GM10266 (cell line): Measurements from ENCODE around the gene BCL2L13.
A peak's percentile ranks its signal among the peaks of the same experiment; 100 is the strongest.
"Not testable (repeated sequence)": the region's sequence is repeated elsewhere in the genome, so short reads cannot be mapped to it uniquely, and the experiment has no call there.

ENCODE experiments used
- DNase-seq: peaks from one replicate; pipeline ENCODE4 v3.0.0; 2012; ENCODE audit errors: extremely low spot score
- TF ChIP-seq, protein P1 (sequence below): IDR thresholded peaks from 2 replicates; pipeline ENCODE4 v1.5.1; 2012; ENCODE audit warnings: mild to moderate bottlenecking, low read depth; ENCODE audit not compliant: control insufficient read depth, insufficient read depth; ENCODE audit errors: missing control alignments

The BCL2L13 gene

DNA sequence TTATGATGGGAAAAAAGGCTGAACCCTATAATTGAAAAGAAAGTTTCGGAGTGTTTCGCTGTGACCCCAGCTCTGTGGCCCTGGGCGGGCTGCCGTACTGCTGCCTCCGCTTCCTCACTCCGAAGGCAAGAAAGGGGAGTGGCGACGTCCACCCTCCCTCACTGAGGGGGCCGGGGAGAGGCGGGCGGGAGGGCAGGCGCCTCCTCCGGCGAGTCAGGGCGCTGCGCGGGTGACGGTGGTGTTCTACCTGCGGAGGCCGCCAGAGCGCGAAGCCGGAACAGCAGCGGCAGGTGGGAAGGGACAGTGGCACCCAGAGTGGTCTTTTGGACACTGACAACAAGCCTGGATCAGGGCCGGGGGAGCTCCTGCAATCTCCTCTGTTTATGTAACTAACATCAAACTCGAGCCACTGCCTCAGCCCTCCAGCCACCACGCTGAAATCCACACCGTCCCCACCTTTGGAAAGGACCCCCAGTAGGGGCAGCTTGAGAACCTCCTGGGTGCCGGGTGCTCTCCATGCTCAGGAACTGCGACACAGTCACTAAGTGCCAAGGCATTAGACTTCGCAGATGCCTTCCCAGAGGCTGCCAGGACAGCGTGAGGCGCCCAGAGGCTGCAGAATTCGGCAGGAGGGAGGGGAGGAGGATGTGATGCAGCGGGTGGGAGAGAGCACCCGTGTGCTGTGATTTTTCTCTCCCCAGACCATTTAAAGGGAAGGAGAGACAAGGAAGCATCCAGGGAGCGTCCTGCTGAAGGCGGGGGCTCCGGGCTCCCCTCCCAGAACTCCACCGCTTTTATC lies 110.2 kb downstream of the BCL2L13 start:
- TF ChIP-seq, protein P1, sequence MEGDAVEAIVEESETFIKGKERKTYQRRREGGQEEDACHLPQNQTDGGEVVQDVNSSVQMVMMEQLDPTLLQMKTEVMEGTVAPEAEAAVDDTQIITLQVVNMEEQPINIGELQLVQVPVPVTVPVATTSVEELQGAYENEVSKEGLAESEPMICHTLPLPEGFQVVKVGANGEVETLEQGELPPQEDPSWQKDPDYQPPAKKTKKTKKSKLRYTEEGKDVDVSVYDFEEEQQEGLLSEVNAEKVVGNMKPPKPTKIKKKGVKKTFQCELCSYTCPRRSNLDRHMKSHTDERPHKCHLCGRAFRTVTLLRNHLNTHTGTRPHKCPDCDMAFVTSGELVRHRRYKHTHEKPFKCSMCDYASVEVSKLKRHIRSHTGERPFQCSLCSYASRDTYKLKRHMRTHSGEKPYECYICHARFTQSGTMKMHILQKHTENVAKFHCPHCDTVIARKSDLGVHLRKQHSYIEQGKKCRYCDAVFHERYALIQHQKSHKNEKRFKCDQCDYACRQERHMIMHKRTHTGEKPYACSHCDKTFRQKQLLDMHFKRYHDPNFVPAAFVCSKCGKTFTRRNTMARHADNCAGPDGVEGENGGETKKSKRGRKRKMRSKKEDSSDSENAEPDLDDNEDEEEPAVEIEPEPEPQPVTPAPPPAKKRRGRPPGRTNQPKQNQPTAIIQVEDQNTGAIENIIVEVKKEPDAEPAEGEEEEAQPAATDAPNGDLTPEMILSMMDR = no peak
- no peak for DNase-seq

DNA sequence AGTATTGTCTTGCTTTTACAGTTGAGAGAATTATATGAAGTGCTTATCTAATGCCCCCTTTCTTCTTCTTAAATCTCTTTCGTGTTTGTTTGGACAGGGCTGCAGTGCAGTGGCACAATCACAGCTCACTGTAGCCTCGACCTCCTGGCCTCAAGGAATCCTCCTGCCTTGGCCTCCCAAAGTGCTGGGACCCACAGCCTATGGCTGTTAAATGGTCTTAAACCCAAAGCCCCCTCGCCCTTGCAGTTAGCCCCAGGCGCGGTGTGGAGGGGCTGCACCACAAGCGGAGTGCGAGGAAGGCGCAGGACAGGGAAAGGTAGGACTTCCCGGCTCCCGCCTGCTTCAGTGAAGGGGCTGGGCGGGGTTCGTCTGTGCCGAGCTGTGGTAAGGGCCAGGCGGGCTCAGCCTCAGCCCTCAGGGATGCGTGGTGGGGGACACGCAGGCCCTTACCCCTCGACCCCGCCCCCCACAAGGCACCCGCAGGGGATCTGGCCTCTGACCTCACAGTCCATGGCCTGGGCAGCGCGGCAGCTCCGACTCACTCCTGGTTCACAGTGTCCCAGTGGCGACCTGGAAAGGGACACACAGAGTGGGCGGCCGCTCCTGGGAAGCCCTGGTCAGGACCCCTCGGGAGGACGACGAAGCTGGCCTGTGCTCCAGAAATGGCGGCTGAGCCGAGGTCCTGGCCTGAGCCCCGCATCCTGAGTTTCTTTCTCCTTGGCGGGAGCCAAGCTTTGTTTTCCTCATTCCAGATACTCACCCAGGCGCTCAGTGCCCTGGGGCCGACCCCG lies 111.2 kb downstream of the BCL2L13 start:
- TF ChIP-seq, protein P1 = no peak
- DNase-seq = no peak

DNA sequence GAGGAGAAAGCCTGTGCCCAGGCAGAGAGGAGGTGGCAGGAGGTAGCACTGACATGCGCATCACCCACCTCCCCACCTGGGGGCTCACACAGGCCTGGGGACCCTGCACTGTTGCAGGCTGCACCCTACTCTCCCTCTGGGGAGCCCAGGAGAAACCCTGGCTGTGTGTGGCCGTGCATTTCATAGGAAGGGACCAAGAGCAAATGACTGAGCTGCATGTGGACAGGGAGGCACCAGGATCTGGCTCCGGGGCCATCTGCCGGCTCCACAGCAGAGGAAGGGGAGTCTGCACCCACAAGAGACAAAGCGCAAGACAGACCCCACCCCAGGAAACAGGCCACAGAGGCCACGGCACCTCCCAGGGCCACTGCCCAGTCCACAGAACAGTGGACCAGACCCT lies 113.0 kb downstream of the BCL2L13 start:
- DNase-seq = no peak
- TF ChIP-seq, protein P1 = no peak

DNA sequence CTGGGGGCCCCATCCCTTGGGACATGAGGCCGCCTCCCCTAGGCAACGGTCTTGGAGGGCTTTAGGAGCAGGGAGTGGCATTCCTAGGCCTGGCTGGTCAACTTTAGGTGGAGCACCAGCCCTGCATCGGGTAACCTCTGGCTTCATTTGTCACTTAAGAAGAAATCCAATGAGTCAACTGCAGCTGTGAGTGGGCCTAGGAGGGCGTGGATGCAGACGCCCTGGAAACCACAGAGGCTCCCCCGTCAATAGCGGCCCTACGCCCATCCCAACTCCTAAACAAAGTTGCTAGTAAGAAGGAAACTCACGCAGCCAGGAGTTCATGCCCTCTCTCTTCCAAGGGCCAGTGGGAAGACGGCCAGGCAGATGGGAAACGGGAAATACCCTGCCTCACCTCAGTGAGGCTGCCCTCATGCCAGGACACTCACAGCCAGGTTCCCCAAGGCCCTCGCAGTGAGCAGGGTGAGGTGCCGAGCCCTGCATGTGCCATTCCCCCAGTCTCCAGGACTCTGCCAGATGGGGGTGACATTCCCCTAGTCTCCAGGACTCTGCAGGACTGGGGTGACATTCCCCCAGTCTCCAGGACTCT lies 114.9 kb downstream of the BCL2L13 start:
- DNase-seq = no peak
- TF ChIP-seq, protein P1 = no peak

DNA sequence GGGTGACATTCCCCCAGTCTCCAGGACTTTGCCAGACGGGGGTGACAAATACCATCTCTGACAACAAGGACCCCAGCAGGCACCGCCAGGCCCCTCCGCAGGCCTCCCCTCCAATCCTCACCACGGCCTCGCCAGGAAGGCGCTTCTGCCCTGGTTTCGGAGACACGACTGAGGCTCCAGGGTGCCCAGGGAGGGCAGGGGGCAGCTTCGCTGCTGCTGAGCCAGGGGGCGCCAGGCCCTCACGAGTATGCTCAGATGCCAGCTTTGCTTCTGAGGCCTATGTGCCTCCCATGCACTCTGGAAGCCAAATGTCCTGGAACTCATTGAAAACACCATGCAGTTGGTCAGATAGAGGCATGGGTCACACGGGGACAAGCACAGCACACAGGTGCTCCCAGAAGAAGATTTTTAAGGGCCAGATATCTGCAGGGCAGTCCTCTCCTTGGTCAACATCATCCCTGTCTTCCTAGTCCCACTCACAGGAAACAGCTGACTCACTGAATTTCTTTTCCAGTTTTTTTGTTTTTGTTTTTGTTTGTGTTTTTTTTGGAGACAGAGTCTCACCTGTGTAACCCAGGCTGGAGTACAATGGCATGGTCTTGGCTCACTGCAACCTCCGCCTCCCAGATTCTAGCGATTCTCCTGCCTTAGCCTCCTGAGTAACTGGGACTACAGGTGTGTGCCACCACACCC lies 115.8 kb downstream of the BCL2L13 start:
- DNase-seq = peak; percentile 32
- TF ChIP-seq, protein P1 = peak; percentile 49

DNA sequence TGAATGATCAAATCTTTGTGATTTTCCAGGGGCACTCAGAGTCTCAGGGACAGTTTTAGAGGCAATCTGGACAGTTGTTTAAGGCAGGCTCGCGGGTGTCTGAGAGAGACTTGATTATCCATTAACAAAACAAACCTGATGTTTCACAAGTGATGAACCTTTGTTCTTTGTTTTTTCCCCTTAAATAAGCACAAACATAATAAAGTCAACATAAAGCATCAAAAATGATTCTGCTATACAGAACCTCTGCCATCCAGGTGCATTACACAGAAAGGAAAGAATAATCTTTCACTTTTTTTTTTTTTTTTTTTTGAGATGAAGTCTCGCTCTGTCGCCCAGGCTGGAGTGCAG lies 122.6 kb downstream of the BCL2L13 start:
- DNase-seq = no peak
- TF ChIP-seq, protein P1 = no peak

DNA sequence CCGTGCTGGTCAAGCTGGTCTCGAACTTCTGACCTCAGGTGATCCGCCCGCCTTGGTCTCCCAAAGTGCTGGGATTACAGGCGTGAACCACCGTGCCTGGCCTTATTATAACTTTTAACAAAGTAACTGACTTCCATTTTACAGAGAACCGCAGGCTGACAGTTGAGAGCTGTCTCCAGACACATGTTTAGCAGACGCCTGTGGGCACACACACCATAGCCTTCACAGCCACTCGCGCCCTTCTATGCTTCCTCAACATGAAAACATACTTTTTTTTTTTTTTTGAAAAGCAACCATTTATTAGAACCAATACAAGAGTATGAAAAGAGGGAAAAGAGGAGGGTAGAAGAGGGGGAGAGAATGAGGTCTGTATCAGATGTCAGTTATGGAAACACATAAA lies 124.9 kb downstream of the BCL2L13 start:
- not testable (repeated sequence) for DNase-seq
